K562 (cell line): Measurements from ENCODE around the gene PBX4. TPM values are rescaled to one million over a fixed set of nuclear protein-coding genes. Genes with fewer than 3 reads are reported as not detected.

Source experiments
- ATAC-seq: fragments of 200-7000 bp; cut with Tn5 transposase; 3 replicates; pipeline ENCODE4 v1.9.1; 2020; ENCODE audit warnings: moderate library complexity
- BruUV-seq: library from RNA; stranded (reverse); fragments of 400-500 nt; replicated peaks from 2 replicates; lab custom pipeline; 2021; lab: Mats Ljungman, UMichigan
- CTCF ChIA-PET: fragments of 300-600 bp; formaldehyde crosslinking; extraction: SDS; loops from one replicate; lab custom pipeline; 2021; ENCODE audit warnings: low intra/inter-chr PET ratio; lab: Yijun Ruan, JAX
- POLR2A ChIA-PET: fragments of 300-600, 350-650 bp; sonication (Branson Sonifier 250); formaldehyde crosslinking; extraction: SDS; loops from one replicate; lab custom pipeline; 2021; ENCODE audit warnings: antibody characterized with exemption, inconsistent platforms; lab: Yijun Ruan, JAX
- DNase-seq, 4 experiments: peaks; one replicate each; pipeline versions ENCODE4 v3.0.0 to v3.0.0-alpha.2; 2011 to 2018; ENCODE audit warnings: low spot score in 3 of 4, mixed read lengths in 3 of 4; ENCODE audit errors: extremely low read depth in 1 of 4
- FAIRE-seq: peaks from 2 replicates; lab custom pipeline; 2011; peaks lifted over from hg19 to GRCh38; lab: Jason Lieb, UNC
- H2AFZ ChIP-seq: 2 replicates; pipeline ENCODE4 v1.6.0; 2011; ENCODE audit warnings: low read depth, low read length, control low read depth, inconsistent platforms
- H3K27ac ChIP-seq: fragments of 200-600 bp; 3 replicates; pipeline ENCODE4 v1.8.0; 2011; ENCODE audit warnings: low read depth, mild to moderate bottlenecking, control low read depth, inconsistent platforms, low read length, moderate library complexity, mixed read lengths; ENCODE audit errors: extremely low read depth
- H3K27me3 ChIP-seq, 2 experiments: fragments of 300-600 bp in 1 of 2; 2 replicates in 1 of 2; 3 replicates in 1 of 2; pipeline versions ENCODE4 v1.6.0 to v1.8.0; 2011; ENCODE audit warnings: inconsistent platforms in 2 of 2, low read length in 2 of 2, mild to moderate bottlenecking in 1 of 2, mixed read lengths in 1 of 2, moderate library complexity in 1 of 2; ENCODE audit not compliant: control insufficient read depth in 2 of 2, insufficient read depth in 2 of 2
- H3K36me3 ChIP-seq: fragments of 300-600 bp; 3 replicates; pipeline ENCODE4 v1.8.0; 2011; ENCODE audit warnings: mild to moderate bottlenecking, low read length, inconsistent platforms; ENCODE audit not compliant: control insufficient read depth, insufficient read depth
- H3K4me1 ChIP-seq, 2 experiments: fragments of 200-600 bp in 1 of 2; replicated peaks in 1 of 2; 2 replicates in 1 of 2; 3 replicates in 1 of 2; pipeline versions ENCODE4 v1.5.1 to v1.8.0; 2011; ENCODE audit warnings: inconsistent platforms in 2 of 2, low read length in 2 of 2, mild to moderate bottlenecking in 1 of 2, mixed read lengths in 1 of 2, moderate library complexity in 1 of 2; ENCODE audit not compliant: control insufficient read depth in 2 of 2, insufficient read depth in 2 of 2
- H3K4me2 ChIP-seq: 2 replicates; pipeline ENCODE4 v1.6.1; 2011; ENCODE audit warnings: low read length, control low read depth, inconsistent platforms, mixed read lengths; ENCODE audit not compliant: insufficient read depth
- H3K4me3 ChIP-seq: fragments of 200-600 bp; sonication (generic), shearing (Covaris generic); 2 replicates; pipeline ENCODE4 v1.5.1; 2016; ENCODE audit warnings: control low read depth, inconsistent platforms
- H3K79me2 ChIP-seq: fragments of 200-600 bp; 3 replicates; pipeline ENCODE4 v1.8.0; 2011; ENCODE audit warnings: low read length, inconsistent platforms; ENCODE audit not compliant: control insufficient read depth, insufficient read depth
- H3K9ac ChIP-seq, 2 experiments: 2 replicates each; pipeline versions ENCODE4 v1.6.0 to v1.6.1; 2011; ENCODE audit warnings: low read depth in 2 of 2, low read length in 2 of 2, control low read depth in 1 of 2, inconsistent platforms in 1 of 2, mild to moderate bottlenecking in 1 of 2, mixed read lengths in 1 of 2; ENCODE audit not compliant: insufficient read depth in 1 of 2
- H3K9me1 ChIP-seq: one replicate; pipeline ENCODE4 v1.6.0; 2011; ENCODE audit warnings: inconsistent platforms, mild to moderate bottlenecking, low read length, moderate library complexity; ENCODE audit not compliant: control insufficient read depth, insufficient read depth
- H3K9me3 ChIP-seq: replicated peaks from 2 replicates; pipeline ENCODE4 v1.5.1; 2011; ENCODE audit warnings: low read depth, low read length, inconsistent platforms; ENCODE audit not compliant: control insufficient read depth, insufficient read depth
- H4K20me1 ChIP-seq: replicated peaks from 2 replicates; pipeline ENCODE4 v1.6.1; 2011; ENCODE audit warnings: low read length, inconsistent platforms, mixed read lengths; ENCODE audit not compliant: control insufficient read depth, insufficient read depth
- CBX1 ChIP-seq: sonication (generic); IDR thresholded peaks from 2 replicates; pipeline ENCODE4 v1.6.1; 2016; ENCODE audit warnings: antibody characterized with exemption, low read depth, mild to moderate bottlenecking
- CREM ChIP-seq: IDR thresholded peaks from 2 replicates; pipeline ENCODE4 v1.6.1; 2014; ENCODE audit warnings: antibody characterized with exemption, low read depth
- E2F6 ChIP-seq, 2 experiments: IDR thresholded peaks; 2 replicates each; pipeline ENCODE4 v1.6.1; 2011; ENCODE audit warnings: borderline replicate concordance in 1 of 2, control low read depth in 1 of 2, low read depth in 1 of 2, low read length in 1 of 2, mild to moderate bottlenecking in 1 of 2, mixed read lengths in 1 of 2, moderate library complexity in 1 of 2; ENCODE audit not compliant: insufficient read depth in 1 of 2, insufficient read length in 1 of 2, poor library complexity in 1 of 2, severe bottlenecking in 1 of 2; ENCODE audit errors: extremely low read depth in 1 of 2
- HMG20A ChIP-seq: fragments of 450-650 bp; formaldehyde crosslinking; conservative IDR thresholded peaks from 2 replicates; pipeline ENCODE4 v1.4.0; 2020; ENCODE audit warnings: mild to moderate bottlenecking, mixed read lengths
- NCOR1 ChIP-seq: fragments of 450-650 bp; IDR thresholded peaks from 2 replicates; pipeline ENCODE4 v1.6.1; 2016; ENCODE audit warnings: mild to moderate bottlenecking, moderate library complexity
- POLR2AphosphoS2 ChIP-seq: IDR thresholded peaks from 2 replicates; pipeline ENCODE4 v1.6.1; 2012; ENCODE audit warnings: low read length, improper control_type of control experiment
- SIN3B ChIP-seq: fragments of 450-650 bp; IDR thresholded peaks from 2 replicates; pipeline ENCODE4 v1.6.1; 2017; ENCODE audit warnings: low read depth, mild to moderate bottlenecking, moderate library complexity
- ZNF121 ChIP-seq: sonication (generic); formaldehyde crosslinking; conservative IDR thresholded peaks from 2 replicates; pipeline ENCODE4 v1.8.0; 2022; ENCODE audit warnings: missing genetic modification reagents
- ZNF699 ChIP-seq: fragments of 250-450 bp; sonication (Bioruptor Pico); IDR thresholded peaks from 2 replicates; pipeline ENCODE4 v1.8.0; 2021; ENCODE audit warnings: mild to moderate bottlenecking, moderate library complexity; ENCODE audit not compliant: insufficient replicate concordance
- WGBS: fragments of 100-300 bp; shearing (Covaris generic); methylation state at CpG from one replicate; pipeline ENCODE4 v1.1.6; 2016; ENCODE audit warnings: low coverage, mixed read lengths; ENCODE audit not compliant: insufficient coverage; ENCODE audit errors: missing lambda C conversion rate; 5-methylcytosine and 5-hydroxymethylcytosine counted together
- in situ Hi-C: fragments of 300-500 bp; cut with MboI; formaldehyde crosslinking; loops from 4 replicates; pipeline ENCODE4 v1.15.0; 2018; ENCODE audit warnings: inconsistent platforms, mixed read lengths
- intact Hi-C: fragments of 100-400 bp; cut with micrococcal nuclease; formaldehyde crosslinking; loops from 2 replicates; pipeline ENCODE4 v1.14.2; 2022
- polyA plus RNA-seq, 8 experiments: library from polyadenylated mRNA; depleted of rRNA in 4 of 8; stranded (reverse) in 5 of 8; unstranded in 3 of 8; fragments of >200 nt; fragmentation: Nextera tagmentation in 2 of 8; fragmentation: Illumina TruSeq in 1 of 8; extraction: Ambion mirVana in 2 of 8; extraction: Trizol in 1 of 8; gene quantifications; 2 replicates each; pipeline versions ENCODE4 v1.2.1 to v1.2.3, GENCODE V29; 2011 to 2014; ENCODE audit warnings: inconsistent platforms in 1 of 8, missing spikeins in 1 of 8
- total RNA-seq, 7 experiments: library from RNA; depleted of rRNA in 6 of 7; stranded (reverse); fragments of >200 nt in 6 of 7; fragmentation: Illumina TruSeq in 2 of 7; extraction: Trizol in 2 of 7; gene quantifications; 2 replicates each; pipeline versions ENCODE4 v1.2.1 to v1.2.3, GENCODE V29; 2011 to 2021; ENCODE audit warnings: low replicate concordance in 1 of 7
- TF ChIP-seq, protein P1 (sequence below), 2 experiments: fragments of 450-650 bp; IDR thresholded peaks; 2 replicates each; pipeline ENCODE4 v1.6.1; 2016

Gene PBX4
- total and polyA plus RNA-seq, 9 of the 15 experiments (the other 6 are each of a cell fraction or from before 2014, with no cell fraction given) = 0.11 to 3.8 (median 1.6) TPM; not detected in 1

- DNase-seq (peak in 1 of 4 experiments; percentile 24), ATAC-seq (no peak), FAIRE-seq (no peak)
- CTCF ChIA-PET = no interaction called here
- H2AFZ ChIP-seq = no peak overlapping the region
- H3K79me2 ChIP-seq = peaks cover 63% of the 10 kb centered on the region
- peak overlapping the region; percentile 86; the same call in 2 of the 3 replicates for H3K27ac ChIP-seq
- TSS peak; percentile 77 for BruUV-seq
- H3K4me3 ChIP-seq = peak overlapping the region; percentile 90
- peaks cover 3% of the 10 kb centered on the region; the same call in 1 of the 2 replicates for H4K20me1 ChIP-seq
- peak; percentile 74 for TF ChIP-seq ZNF121 (CRISPR knock-in tag)
- TF ChIP-seq HMG20A (CRISPR knock-in tag) = no peak
- peaks cover 4 to 31% of the 10 kb centered on the region in 2 experiments; a peak in 4 of 5 replicates for H3K4me1 ChIP-seq
- no peaks in the 10 kb centered on the region for H3K9me1 ChIP-seq
- 35% methylated on average over 10 of the region's 10 CpGs for WGBS
- peak overlapping the region; percentile 84 to 88 for H3K9ac ChIP-seq
- no peaks in the 10 kb centered on the region; the same call in none of the 2 replicates for H3K9me3 ChIP-seq
- intact Hi-C loops = no loop called here
- H3K27me3 ChIP-seq = no peaks in the 10 kb centered on the region
- in situ Hi-C loops = no loop called here
- POLR2A ChIA-PET = interaction anchor here (0.6 kb wide), 1 partner anchor 331 kb away, joined by 3 read pairs; no protein-coding TSS in a partner anchor
- peak overlapping the region; percentile 97 for H3K4me2 ChIP-seq
- peaks cover 29% of the 10 kb centered on the region for H3K36me3 ChIP-seq
Measured at GRCh38 chr19:19517235-19517619, 101.3 kb downstream of the PBX4 start.

DNA sequence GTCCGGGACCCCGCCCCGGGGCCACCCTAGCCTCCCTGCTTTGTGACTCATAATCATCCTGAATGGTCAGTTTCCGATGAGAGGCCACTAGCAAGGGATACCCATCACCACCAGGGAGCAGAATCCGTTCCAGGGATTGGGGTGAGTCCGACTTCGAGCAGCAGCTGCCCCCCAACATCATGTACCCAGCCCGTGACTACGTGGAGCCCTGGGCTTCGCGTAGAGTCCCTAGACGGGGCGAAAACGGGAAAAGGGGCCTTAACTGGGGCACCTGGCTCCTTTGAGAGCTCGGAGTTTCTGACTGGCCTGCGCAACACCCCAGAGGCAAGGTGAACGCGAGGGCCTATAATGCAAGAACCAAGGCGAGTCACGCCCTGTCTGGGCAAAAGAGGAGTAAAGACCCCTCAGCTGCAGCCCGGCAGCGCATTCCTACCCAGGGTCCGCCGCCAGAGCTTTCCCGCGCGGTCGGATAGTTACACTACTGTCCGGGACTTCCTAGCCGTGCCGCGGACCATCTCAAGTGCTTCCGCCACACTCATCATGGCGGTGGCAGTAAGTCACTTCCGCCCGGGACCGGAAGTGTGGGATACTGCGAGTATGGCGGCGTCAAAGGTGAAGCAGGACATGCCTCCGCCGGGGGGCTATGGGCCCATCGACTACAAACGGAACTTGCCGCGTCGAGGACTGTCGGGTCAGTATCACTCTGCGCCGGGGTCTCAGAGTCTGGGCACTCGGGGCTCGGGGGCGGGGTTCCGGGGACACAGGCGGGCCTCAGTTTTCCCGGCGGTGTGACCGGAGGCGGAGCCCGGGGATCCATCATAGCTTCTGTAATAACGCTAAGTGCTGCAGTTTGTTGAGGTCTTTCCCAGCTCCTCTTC is 102.6 kb downstream of the PBX4 start, which contains the start of gene NDUFA13:
TSS of gene NDUFA13 (plus strand) at position 584 of the 878 bp plus-strand sequence. CDS start at position 598, 14 bp downstream.
- ATAC-seq (peak; percentile 94), DNase-seq (peak; percentile 89 to 96 (median 94)), FAIRE-seq (peak; percentile 93)
- in situ Hi-C loops (no loop called here), intact Hi-C loops (no loop called here)
- POLR2A ChIA-PET = interaction anchor here (0.7 to 1.5 kb wide), 6 partner anchors 9 to 365 kb away, joined by 3 to 8 read pairs (median 4); no protein-coding TSS in a partner anchor
- CTCF ChIA-PET = interaction anchor here (0.7 kb wide), 1 partner anchor 127 kb away, joined by 3 read pairs; no protein-coding TSS in a partner anchor
- Histone ChIP-seq H3K9me1 (no peaks in the 10 kb centered on the region), H3K9ac (peak within 1 kb of the TSS; percentile 84 to 88), H4K20me1 (peaks cover 3% of the 10 kb centered on the region; the same call in 1 of the 2 replicates), H2AFZ (peak within 1 kb of the TSS; percentile 95), H3K4me3 (peak within 1 kb of the TSS; percentile 90), H3K4me1 (peaks cover 4 to 31% of the 10 kb centered on the region in 2 experiments; a peak in 4 of 5 replicates), H3K27me3 (no peaks in the 10 kb centered on the region), H3K79me2 (peaks cover 52% of the 10 kb centered on the region), H3K27ac (peak within 1 kb of the TSS; percentile 86), H3K9me3 (no peaks in the 10 kb centered on the region; the same call in none of the 2 replicates), H3K4me2 (peak within 1 kb of the TSS; percentile 97), H3K36me3 (peaks cover 24% of the 10 kb centered on the region)
- TSS peak; percentile 94 for BruUV-seq
- WGBS = 2% methylated on average over 58 of the region's 61 CpGs
- peak; percentile 28; the same call in 1 of the 2 replicates for TF ChIP-seq NCOR1
- TF ChIP-seq, protein P1, sequence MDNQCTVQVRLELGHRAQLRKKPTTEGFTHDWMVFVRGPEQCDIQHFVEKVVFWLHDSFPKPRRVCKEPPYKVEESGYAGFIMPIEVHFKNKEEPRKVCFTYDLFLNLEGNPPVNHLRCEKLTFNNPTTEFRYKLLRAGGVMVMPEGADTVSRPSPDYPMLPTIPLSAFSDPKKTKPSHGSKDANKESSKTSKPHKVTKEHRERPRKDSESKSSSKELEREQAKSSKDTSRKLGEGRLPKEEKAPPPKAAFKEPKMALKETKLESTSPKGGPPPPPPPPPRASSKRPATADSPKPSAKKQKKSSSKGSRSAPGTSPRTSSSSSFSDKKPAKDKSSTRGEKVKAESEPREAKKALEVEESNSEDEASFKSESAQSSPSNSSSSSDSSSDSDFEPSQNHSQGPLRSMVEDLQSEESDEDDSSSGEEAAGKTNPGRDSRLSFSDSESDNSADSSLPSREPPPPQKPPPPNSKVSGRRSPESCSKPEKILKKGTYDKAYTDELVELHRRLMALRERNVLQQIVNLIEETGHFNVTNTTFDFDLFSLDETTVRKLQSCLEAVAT (IDR thresholded peaks at IDR 0.05) = no peak
- peak; percentile 60; the same call in 1 of the 2 replicates for TF ChIP-seq SIN3B
- peak; percentile 73; the same call in 1 of the 2 replicates for TF ChIP-seq POLR2AphosphoS2
- peak; percentile 84 to 86 for TF ChIP-seq E2F6 (IDR thresholded peaks at IDR 0.05; ENCODE audit: borderline replicate concordance in 1 of 2, extremely low read depth in 1 of 2, insufficient read depth in 1 of 2, insufficient read length in 1 of 2, low read depth in 1 of 2, low read length in 1 of 2, poor library complexity in 1 of 2, severe bottlenecking in 1 of 2)
- peak; percentile 93 for TF ChIP-seq CREM
- TF ChIP-seq ZNF699 = no peak
- peak; percentile 69; the same call in 1 of the 2 replicates for TF ChIP-seq CBX1
